EH (cell line): Measurements from ENCODE around the gene FAM53B.
A peak's percentile ranks its signal among the peaks of the same experiment; 100 is the strongest.

Source experiments
- DNase-seq: peaks from one replicate; pipeline ENCODE4 v3.0.0-alpha.2; 2015; ENCODE audit warnings: low read depth

FAM53B gene

DNA sequence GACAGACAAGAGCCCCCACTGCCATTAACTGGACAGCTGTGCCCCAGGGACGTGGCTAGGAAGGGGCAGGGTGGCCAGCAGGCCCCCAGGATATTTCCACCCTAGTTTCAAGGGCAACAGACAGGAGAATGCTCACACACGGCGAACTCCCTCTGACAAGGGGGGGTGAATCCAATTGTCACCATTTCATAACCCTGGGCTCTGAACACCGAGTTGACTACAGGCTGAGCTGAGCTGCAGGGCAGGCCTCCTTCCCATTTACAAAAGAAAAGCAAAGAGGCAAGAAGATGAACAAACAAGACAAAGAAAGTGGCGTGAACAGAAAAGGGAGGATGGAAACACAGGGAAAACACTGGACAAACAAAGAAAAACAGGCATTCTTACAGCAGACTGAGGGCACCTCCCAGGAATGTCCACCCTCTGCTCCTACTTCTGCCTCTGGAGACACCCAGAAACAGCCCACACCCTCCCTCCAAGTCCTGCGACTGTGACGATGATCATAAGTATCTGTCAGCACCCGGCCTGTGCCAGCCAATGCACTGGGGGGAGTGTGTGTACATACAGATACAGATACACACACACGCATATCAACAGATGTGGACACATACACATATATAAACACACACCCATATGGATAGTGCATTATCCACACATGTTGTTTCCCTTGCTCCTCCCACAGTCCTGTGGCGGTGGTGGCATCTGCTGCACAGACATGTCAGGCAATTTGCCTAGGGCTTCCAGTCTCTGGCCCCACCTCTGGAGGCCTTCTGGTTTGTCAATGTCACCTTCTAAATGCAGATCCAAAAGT is 66.2 kb downstream of the FAM53B start:
- peak; percentile 12 for DNase-seq

DNA sequence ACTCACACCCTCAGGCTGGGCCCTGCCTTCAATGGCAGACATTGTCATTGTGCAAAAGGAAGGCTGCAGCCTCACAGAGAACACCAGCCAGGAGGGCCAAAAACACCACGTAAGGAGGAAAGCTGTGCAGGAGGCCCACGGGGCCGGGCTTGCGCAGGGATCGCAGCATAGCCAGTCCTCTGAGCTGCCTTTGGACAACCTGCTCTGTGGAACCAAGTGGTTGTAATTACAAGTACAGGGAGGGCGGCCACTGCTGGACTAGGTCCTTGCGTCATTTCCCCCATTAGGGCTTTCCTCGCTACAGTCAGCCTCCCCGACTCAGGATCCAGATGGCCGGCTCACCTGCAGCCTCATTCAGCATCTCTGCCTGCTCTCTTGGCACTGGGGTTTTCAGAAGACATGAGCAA is 66.9 kb downstream of the FAM53B start:
- no peak for DNase-seq

DNA sequence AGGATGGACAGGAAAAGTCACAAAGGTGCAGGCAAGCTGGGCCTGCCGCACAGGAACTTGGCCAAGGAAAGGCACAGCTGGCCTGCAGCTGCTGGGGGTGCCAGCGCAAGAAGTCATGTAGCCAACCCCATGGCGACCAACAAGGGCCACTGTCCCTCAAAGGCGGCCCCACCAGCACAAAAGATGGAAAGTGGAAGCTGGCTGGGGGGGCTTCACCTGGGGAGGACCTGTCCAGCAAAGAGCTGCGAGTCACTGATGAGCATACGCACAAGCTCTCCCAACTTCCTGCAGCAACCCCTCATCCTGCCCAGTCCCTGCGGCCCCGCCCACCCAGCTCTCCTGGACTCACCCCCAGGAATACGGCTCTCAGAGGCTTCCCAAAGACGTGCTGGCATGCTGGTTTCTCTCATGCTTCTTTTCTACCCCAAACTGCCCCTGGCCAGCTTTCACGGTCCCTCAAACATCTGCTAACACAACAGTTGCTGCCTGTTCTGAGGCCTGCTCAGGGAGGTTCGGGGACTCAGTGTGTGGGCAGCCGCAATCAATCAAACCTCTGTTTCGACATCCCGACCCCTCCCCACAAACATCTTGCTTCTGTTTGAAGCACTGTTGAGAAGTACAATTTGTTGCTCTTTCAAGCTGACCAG is 67.6 kb downstream of the FAM53B start:
- DNase-seq: peak; percentile 4

DNA sequence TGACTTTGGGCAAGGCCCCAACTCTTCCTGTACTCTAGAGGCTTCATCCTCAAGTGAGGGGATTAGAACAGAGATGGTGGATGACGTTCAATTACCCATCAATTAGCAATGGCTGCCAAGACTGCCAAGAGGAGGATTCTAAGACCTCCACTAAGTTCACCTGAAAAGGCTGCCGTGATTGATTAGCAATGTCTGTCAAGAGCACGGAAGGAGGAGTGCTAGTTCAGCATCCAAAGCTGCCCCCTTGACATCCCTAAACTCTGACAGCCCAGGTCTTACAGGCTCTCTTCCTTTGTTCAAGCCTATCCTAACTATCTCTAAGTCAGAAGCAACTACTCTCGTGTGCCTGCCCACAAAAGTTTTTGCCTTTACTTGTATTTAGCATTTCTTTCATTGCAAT is 68.4 kb downstream of the FAM53B start:
- DNase-seq: no peak

DNA sequence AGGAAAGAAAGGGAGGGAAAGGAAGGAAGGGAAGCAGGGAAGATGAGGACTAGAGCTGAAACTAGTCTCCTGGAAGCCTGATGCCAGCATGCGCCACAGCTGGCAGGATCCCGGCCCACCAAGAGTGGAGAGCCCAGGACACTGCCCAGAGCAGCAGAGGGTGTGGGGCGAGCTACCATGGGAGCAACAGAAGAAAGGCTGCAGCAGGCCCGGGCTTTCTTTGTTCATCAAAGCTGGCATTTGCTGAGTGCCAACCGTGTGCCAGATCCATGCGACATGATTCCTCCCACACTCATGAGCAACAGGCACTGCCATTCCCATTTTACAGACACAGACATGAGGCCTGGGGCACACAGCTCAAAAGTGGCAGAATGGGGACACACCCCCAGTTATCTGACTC is 68.9 kb downstream of the FAM53B start:
- no peak for DNase-seq

DNA sequence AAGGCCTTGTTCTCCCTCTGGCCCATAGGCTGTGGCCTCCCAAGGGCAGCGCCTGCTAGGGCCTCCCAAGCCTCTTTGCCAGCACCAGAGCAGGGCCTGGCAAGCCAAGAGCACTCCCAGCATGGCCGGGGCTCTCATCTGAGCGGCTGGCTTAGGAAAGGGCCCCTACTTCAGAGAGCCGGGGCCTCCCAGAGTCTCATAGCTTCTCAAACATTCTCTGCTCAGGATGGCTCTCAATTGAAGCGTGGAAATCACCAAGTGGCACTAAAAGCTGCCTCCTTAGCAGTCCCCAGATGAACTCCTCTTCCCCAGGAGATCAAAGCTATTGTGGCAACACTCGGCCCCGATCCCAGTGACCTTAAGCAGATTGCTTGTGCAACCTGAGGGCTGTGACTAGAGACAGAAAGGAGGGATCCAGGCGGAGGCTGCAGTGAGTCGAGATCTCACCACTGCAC is 69.4 kb downstream of the FAM53B start:
- DNase-seq: no peak

DNA sequence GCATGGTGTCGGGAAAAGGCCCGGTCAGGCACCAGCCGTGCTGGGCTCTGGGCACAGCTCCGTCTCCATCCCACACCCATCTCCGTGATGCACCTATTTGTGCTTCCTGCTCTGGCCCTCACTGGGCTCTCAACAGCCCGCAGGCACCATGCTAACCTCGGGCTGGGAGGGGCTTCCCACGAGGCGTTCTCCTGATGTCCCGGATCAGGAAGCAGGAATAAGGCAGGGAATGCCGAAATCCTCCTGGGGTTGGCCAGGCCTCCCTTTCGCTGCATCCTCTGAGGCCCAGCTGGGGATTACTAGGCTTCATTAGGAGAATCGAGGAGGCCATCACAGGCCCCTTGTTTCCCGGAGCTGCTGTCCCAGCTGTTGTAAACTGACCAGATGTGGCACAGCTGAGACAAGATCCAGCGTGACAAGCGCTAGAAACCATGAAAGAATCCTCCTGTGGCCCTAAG is 72.0 kb downstream of the FAM53B start:
- no peak for DNase-seq

DNA sequence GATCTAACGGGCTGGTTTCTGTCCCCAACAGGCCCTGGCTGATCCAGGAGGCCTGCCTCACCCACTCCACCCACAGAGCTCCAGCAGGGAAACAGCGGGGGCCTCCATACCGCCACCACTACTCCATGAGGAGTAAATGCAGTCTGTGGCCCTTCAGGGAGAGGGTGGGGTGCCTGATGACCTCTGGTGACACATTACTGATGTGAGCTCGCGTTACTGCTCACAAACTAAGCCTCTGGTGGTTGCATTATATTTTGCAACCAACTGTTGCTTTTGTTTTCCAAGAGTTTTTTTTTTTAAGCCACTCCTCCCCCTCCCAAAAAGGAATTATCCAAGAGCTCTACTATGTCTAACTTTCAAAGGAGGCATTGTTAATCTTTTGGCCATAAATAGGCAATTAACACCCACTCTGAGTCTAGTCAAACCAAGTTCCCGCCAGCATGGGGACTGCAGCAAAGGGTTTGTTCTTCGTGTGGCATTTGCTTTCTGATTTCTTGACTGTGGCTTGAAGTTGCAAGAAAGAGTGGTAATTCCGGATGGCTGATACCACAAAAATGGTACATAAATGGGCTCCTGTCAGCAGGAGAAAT is 72.6 kb downstream of the FAM53B start:
- DNase-seq: peak; percentile 8

DNA sequence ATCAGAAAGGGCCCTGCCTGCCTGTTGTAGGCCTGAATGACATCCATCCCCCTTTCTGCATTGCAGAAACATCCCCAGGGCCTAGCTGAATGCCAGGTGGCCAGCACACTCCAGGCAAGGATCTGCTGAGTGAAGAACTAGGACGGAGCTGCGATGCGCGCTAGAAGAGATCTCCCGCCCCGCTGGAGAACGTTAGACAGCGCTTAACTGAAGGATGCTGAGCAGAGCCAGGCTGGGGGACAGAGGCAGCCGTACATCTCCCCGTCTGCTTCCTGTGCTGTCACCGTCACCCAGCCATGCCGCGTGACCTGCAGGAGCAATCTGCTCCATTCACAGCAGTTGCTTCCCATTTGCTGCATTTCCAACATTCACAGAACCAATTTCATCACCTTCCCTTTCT is 73.3 kb downstream of the FAM53B start:
- no peak for DNase-seq

DNA sequence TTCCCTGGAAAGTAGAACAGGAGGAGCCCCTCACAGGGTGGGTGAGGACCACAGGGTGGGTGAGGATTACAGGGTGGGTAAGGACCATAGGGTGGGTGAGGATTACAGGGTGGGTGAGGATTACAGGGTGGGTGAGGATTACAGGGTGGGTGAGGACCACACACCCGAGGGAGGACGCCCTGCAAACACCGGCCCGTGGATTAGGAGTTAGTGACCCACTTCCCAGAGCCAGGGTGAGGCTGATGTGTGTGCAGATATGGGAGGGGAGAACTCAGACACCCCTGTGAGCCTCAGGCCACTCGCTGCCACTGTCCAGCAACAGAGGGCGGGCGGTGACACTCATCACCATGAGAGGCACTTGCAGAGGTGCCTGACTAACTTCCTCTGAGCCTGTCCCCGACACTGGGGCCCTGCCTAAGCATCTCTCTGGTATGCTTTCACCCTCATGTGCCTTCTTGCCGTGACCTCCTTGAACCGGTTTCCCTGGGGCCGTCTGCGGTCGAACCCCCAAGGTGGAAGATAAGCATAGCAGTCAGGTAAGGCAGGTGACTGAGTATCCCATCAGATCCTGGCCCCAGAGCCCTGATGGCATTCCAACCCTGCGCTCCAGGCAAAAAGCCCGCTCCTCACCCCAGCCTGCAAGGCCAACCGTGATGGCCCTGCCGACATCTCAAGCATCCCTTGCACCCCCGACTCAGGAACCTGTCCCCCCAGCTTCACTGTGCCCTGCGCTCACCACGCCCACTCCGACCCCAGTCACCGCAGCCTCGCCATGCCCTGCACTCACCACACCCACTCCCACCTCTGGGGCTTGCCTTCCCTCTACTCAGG is 74.1 kb downstream of the FAM53B start:
- no peak for DNase-seq

DNA sequence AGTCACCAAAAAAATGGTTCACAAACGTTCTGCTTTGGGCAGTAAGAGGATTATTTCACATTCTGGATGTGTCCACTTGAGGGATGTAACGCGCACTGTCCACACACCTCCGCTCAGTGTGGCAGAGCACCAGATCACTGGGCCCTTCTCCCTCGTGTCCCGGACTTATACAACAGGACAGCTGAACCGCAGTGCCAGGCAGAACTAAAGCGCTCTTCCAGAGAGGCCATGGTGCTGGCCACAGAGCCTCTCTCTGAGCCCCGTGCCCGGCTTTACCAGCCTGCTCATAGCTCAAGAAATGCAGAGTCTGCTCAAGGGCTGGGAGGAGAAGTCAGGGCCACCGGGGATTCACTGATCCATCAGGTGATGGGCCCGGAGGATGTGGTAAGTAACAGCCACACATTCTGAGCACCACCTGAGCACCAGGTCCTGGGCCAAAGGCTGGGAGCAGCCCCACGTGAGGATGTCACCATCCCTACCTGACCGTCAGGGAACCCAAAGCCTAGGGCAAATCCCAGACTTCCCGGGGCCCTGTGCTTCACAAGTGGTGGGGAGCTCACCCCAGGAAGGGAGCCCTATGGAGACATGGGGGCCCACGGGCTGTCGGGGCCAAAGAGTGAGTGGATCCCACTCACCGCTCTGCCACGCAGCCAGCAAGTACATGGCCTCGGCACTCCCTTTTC is 74.9 kb downstream of the FAM53B start:
- DNase-seq: no peak

DNA sequence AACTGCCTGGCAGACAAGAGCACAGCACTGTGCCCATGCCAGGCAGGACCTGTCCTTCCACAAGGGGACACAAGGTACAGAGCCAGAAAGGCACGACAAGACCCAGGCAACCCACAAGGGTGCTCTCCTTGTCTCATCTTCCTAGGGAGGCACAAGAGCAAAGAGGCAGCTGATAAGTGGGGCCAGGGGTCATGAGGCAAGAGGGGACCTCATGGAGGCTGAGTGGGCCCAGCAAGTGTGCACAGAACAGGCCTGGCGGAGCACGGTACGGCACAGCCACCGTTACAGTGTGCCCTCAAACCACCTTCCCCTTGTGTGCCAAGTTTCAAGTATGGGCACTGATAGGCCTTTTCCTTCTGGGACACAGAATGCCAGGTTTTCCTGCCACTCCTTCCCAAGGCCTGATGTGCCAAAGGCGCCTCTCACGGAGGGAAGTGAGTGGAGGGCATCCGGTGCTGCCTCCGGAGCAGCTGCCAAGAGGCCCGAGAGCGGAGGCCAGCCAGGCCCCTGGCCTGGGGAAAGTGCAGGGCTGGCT is 75.6 kb downstream of the FAM53B start:
- DNase-seq: no peak

DNA sequence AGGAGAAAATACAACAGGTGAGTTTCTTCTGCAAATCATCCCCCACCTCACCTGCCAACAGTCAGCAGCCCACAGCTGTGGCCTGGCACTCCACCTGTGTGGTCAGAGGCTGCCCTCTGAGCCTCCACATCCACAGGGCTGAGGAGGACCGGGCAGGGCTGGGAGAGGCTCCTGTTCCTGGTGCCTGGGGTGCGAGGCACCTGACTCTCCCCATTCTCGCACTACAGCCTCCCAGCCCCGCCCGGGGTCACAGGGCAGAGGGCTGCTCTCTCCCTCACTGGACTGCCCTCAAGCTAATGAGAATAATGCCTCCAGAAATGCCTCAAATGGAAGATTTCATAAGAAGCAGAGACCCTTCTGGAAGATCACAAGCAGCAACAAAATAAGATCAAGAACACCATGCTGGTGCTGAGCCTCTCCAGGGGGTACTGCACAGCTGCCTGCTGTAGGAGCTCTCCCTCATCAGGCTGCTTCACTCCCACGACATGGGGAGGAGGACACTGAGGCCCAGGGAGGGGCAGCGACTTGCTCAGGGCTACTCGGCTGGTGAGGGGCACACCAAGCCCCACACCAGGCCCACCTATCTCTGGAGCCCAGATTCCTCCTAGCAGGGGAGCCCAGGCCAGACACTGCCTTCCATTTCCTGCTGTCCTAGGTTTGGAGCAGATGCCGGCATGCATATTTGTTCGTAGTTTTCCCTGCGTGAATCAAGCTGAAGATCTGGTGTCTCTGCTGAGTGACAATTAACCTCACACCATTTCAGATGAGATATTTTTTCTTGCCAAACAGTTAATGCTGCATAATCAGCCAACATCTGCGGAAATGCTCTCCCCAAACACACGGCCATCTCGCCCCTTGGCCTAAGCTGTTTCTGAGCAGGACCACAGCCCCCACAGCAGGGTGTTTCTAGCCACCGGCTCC is 76.5 kb downstream of the FAM53B start:
- DNase-seq: no peak

DNA sequence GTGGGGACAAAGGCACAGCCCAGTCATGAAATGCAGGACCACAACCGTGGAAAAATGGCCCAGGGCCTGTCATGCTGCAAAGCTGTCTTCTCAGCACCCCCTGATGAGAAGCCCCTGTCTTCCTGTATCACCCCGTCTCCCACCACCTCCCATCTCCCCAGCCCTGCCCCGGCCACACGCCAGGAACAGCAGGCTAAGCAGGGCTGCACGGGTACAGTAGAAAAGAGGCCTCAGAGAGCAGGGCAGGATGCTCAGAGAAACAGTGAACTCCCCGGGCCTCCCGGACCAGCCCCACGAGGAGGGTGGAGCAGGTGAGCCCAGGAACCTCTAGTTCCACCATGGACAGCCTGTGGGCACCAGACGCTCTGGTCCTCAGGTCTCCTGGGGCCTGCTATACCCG is 77.7 kb downstream of the FAM53B start:
- DNase-seq: no peak

DNA sequence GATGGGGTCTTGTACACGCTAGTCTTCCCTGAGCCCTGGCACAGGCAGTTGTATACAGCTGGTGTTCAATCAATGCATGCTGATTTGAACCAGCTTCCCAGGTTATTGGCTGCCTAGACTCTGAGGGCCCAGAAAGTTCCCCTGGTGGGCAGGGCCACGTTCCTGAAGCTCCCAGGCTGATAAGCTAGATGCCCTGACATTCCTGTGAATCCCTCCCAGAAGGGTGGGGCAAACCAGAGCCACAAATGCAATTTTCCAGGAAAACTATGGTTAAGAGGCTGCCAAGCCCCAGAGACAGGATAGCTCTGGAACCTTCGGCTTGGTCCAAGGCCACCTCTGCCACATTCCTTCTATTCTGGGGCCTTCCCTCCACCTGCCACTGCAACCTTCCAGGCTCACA is 78.2 kb downstream of the FAM53B start:
- DNase-seq: peak; percentile 38

DNA sequence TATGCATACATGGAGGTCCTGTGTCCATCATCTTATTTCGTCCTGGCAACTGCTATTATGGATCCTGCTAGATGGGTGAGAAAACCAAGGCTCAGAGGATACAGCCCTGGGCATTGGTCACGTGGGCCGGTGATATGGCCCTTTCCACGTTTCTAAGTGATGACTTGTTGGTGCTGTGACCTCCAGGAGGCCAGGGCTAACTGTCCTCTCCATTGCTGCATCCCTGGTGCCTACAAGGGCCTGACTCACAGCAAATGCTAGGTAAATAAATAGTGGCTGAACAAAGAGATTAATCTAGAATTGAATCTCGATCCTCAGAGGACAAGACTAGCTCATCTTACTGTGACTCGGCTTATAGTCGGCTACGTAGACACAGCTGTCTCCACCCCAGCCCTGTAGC is 78.6 kb downstream of the FAM53B start:
- DNase-seq: peak; percentile 77

DNA sequence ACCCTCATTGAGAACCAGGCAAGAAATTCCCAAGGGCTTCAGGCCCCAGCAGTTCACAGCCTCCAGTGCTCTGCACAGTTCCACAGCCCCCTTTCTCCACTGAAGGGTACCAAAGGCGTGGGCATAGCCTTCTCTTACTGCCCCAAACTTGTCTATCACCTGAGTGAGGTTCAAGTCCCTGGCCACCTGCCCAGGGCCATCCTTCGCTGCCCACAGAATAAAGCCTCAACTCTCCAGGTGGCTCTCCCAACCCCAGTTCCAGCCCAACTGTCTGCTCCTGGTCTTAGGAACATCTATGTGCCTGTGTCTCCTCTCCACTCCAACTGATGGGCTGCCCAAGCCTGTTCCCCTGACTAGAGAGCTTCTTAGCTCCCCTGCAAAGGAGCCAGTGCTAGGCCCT is 79.1 kb downstream of the FAM53B start:
- DNase-seq: no peak

DNA sequence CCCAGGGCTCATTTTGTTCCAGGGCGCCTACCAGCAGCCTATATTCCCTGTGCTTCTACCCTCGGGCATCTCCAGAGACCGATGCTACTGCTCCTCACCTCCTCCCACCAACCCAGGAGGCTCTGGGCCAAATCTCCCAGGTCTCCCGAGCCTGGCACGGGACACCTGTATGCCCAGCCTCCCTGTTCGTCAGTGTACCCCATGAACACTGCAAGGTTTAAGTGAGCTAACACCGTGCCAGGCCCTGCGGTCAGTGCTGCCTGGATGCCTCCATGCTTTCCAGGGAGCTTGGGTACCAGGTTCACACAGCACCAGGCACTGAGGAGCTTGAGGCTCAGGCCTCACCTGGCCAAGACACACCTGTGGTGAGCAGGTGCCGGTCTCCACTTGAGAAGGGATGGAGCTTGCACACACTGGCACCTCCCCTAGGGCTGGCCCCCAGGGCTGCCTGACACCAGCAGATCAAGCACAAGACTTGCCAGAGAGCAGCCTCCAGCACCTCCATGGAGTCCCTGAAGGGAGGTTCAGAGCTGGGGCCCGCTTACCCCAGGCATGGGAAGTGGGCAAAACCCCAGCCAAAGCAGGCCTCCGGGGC is 80.3 kb downstream of the FAM53B start:
- DNase-seq: no peak

DNA sequence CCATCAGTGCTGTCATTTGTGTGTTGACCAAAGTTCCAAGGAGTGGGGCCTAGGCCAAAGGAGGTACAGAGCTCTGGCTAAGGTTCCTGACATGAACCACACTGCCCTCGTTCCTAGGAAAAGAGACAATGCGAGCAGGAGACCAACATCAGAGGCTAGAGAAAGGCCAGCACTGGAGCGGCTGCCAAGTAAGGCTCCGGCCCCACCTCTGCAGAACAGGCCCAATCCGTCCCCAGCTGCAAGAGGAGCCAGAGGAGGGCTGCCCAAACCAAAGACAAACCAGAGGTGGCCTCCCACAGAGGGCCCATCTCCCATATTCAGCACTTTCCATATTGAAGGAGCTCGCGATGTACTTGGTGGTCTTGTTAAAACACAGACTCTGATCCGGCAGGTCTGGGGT is 81.0 kb downstream of the FAM53B start:
- DNase-seq: no peak

DNA sequence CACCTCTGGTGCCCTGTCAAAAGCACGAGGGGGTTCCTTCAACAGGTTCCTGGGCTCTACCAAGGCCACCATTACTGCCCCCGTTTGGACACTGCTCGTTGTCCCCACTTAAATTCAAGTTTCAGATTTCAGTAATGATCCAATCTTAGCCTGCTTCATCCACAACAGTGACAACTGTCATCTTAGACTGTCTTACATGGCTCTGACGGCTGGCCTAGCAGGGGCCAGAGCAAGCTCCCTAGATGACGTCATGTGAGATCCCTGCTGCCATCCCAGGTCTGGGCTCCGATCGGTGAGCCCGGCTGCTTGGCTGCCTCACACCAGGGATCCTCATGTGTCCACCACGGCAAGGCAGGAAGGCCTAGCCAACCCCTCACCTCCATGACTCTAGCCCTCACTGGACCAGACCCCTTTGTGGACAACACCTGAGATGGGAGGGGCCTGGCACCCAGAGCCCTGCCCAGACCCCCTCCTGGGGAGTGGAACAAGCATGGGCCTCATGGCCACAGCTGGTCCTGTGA is 82.5 kb downstream of the FAM53B start:
- DNase-seq: no peak
